H9 (cell line): ENCODE results near the gene OVAAL. TPM values are rescaled to one million over a fixed set of nuclear protein-coding genes. Genes with fewer than 3 reads are reported as not detected.

Experiments used
- DNase-seq: peaks from one replicate; pipeline ENCODE4 v3.0.0-alpha.2; 2017
- H2AFZ ChIP-seq: one replicate; pipeline ENCODE4 v1.6.1; 2013; ENCODE audit warnings: mild to moderate bottlenecking, low read length, control low read depth, moderate library complexity
- H2AK5ac ChIP-seq: 2 replicates; pipeline ENCODE4 v1.6.1; 2013; ENCODE audit warnings: low read length, control low read depth, mixed read lengths; ENCODE audit not compliant: insufficient read length
- H2BK120ac ChIP-seq: one replicate; pipeline ENCODE4 v1.6.1; 2013; ENCODE audit warnings: low read depth, mild to moderate bottlenecking, low read length, control low read depth, inconsistent platforms; ENCODE audit not compliant: poor library complexity, severe bottlenecking
- H2BK12ac ChIP-seq: 2 replicates; pipeline ENCODE4 v1.6.1; 2013; ENCODE audit warnings: low read length, control low read depth, mixed read lengths, low read depth; ENCODE audit not compliant: insufficient read length
- H2BK15ac ChIP-seq: 2 replicates; pipeline ENCODE4 v1.6.1; 2013; ENCODE audit warnings: low read depth, low read length, control low read depth
- H2BK20ac ChIP-seq: one replicate; pipeline ENCODE4 v1.6.1; 2013; ENCODE audit warnings: low read depth, mild to moderate bottlenecking, low read length, control low read depth, inconsistent platforms; ENCODE audit not compliant: poor library complexity, severe bottlenecking
- H2BK5ac ChIP-seq: 2 replicates; pipeline ENCODE4 v1.6.1; 2013; ENCODE audit warnings: low read length, control low read depth, mixed read lengths; ENCODE audit not compliant: insufficient read length
- H3K14ac ChIP-seq: 2 replicates; pipeline ENCODE4 v1.6.1; 2013; ENCODE audit warnings: low read length, control low read depth; ENCODE audit not compliant: insufficient read depth
- H3K18ac ChIP-seq: 2 replicates; pipeline ENCODE4 v1.6.1; 2013; ENCODE audit warnings: low read depth, mild to moderate bottlenecking, mixed read lengths, low read length, control low read depth; ENCODE audit not compliant: insufficient read length
- H3K23ac ChIP-seq: 2 replicates; pipeline ENCODE4 v1.6.1; 2013; ENCODE audit warnings: low read length, control low read depth, mixed read lengths, low read depth; ENCODE audit not compliant: insufficient read length
- H3K23me2 ChIP-seq: 2 replicates; pipeline ENCODE4 v1.6.1; 2013; ENCODE audit warnings: low read depth, mild to moderate bottlenecking, mixed read lengths, low read length, control low read depth; ENCODE audit not compliant: insufficient read length, poor library complexity, severe bottlenecking
- H3K27ac ChIP-seq: 2 replicates; pipeline ENCODE4 v1.5.1; 2013; ENCODE audit warnings: low read length, control low read depth, mixed read lengths, low read depth; ENCODE audit not compliant: insufficient read length
- H3K27me3 ChIP-seq: 2 replicates; pipeline ENCODE4 v1.6.1; 2013; ENCODE audit warnings: low read length, control low read depth, inconsistent platforms; ENCODE audit not compliant: insufficient read depth
- H3K4ac ChIP-seq: 2 replicates; pipeline ENCODE4 v1.6.1; 2013; ENCODE audit warnings: low read depth, mild to moderate bottlenecking, control low read depth, inconsistent platforms, low read length, moderate library complexity
- H3K4me1 ChIP-seq: 2 replicates; pipeline ENCODE4 v1.6.1; 2013; ENCODE audit warnings: low read length, control low read depth, inconsistent platforms; ENCODE audit not compliant: insufficient read depth
- H3K4me2 ChIP-seq: 2 replicates; pipeline ENCODE4 v1.6.1; 2013; ENCODE audit warnings: low read length, control low read depth, mixed read lengths; ENCODE audit not compliant: insufficient read length, insufficient read depth
- H3K56ac ChIP-seq: 2 replicates; pipeline ENCODE4 v1.6.1; 2013; ENCODE audit warnings: low read depth, mild to moderate bottlenecking, mixed read lengths, low read length, control low read depth; ENCODE audit not compliant: insufficient read length
- H3K79me1 ChIP-seq: 2 replicates; pipeline ENCODE4 v1.6.1; 2013; ENCODE audit warnings: low read depth, mild to moderate bottlenecking, moderate library complexity, low read length, control low read depth, inconsistent platforms; ENCODE audit not compliant: insufficient read depth, poor library complexity, severe bottlenecking
- H3K79me2 ChIP-seq: 2 replicates; pipeline ENCODE4 v1.6.1; 2013; ENCODE audit warnings: low read length, control low read depth, inconsistent platforms; ENCODE audit not compliant: insufficient read depth
- H3K9ac ChIP-seq: 2 replicates; pipeline ENCODE4 v1.6.1; 2013; ENCODE audit warnings: low read length, control low read depth, mixed read lengths; ENCODE audit not compliant: insufficient read length; ENCODE audit errors: extremely low read depth
- H3K9me3 ChIP-seq: one replicate; pipeline ENCODE4 v1.6.1; 2013; ENCODE audit warnings: low read depth, low read length, inconsistent platforms; ENCODE audit not compliant: control insufficient read depth
- H3T11ph ChIP-seq: one replicate; pipeline ENCODE4 v1.6.1; 2013; ENCODE audit warnings: mild to moderate bottlenecking, low read length, control low read depth, inconsistent platforms
- H4K20me1 ChIP-seq: one replicate; pipeline ENCODE4 v1.6.1; 2013; ENCODE audit not compliant: control insufficient read depth, insufficient read length, insufficient read depth
- H4K5ac ChIP-seq: 2 replicates; pipeline ENCODE4 v1.6.1; 2013; ENCODE audit warnings: low read depth, mild to moderate bottlenecking, mixed read lengths, low read length, control low read depth; ENCODE audit not compliant: insufficient read length
- H4K8ac ChIP-seq: replicated peaks from 2 replicates; pipeline ENCODE4 v1.6.1; 2013; ENCODE audit warnings: low read length, control low read depth, mixed read lengths, low read depth; ENCODE audit not compliant: insufficient read length
- H4K91ac ChIP-seq: 2 replicates; pipeline ENCODE4 v1.6.1; 2013; ENCODE audit warnings: low read depth, mild to moderate bottlenecking, moderate library complexity, mixed read lengths, low read length, control low read depth; ENCODE audit not compliant: insufficient read length
- H3K27ac Mint-ChIP-seq, 3 experiments: 2 replicates in 2 of 3; 3 replicates in 1 of 3; pipeline ENCODE4 v1.8.0; 2020 to 2021; ENCODE audit warnings: mixed read lengths in 3 of 3, mild to moderate bottlenecking in 1 of 3, moderate library complexity in 1 of 3
- H3K27me3 Mint-ChIP-seq: 2 replicates; pipeline ENCODE4 v1.8.0; 2021; ENCODE audit warnings: low read depth, mild to moderate bottlenecking, moderate library complexity, mixed read lengths
- H3K36me3 Mint-ChIP-seq, 3 experiments: 2 replicates in 2 of 3; 3 replicates in 1 of 3; pipeline ENCODE4 v1.8.0; 2020 to 2021; ENCODE audit warnings: low read depth in 3 of 3, mixed read lengths in 3 of 3; ENCODE audit not compliant: insufficient read depth in 1 of 3
- H3K4me1 Mint-ChIP-seq, 2 experiments: 2 replicates each; pipeline ENCODE4 v1.8.0; 2020; ENCODE audit warnings: mixed read lengths in 2 of 2
- H3K4me3 Mint-ChIP-seq, 2 experiments: 2 replicates in 1 of 2; 3 replicates in 1 of 2; pipeline ENCODE4 v1.8.0; 2020 to 2021; ENCODE audit warnings: mild to moderate bottlenecking in 2 of 2, mixed read lengths in 2 of 2, moderate library complexity in 1 of 2
- H3K9me3 Mint-ChIP-seq, 2 experiments: 2 replicates in 1 of 2; 3 replicates in 1 of 2; pipeline ENCODE4 v1.8.0; 2020; ENCODE audit warnings: mild to moderate bottlenecking in 2 of 2, mixed read lengths in 2 of 2, moderate library complexity in 1 of 2
- WGBS: extraction: QIAGEN DNeasy Blood & Tissue Kit; methylation state at CpG from one replicate; pipeline ENCODE4 v1.1.7; 2013; ENCODE audit warnings: missing lambda C conversion rate, low lambda C conversion rate, mixed read lengths; ENCODE audit not compliant: insufficient read length; ENCODE audit errors: extremely low coverage; 5-methylcytosine and 5-hydroxymethylcytosine counted together
- total RNA-seq: library from RNA; stranded (reverse); gene quantifications from 2 replicates; pipeline ENCODE4 v1.2.1, GENCODE V29; 2021
- TF ChIP-seq, protein P1 (sequence below): fragments of 200-600 bp; sonication (generic); conservative IDR thresholded peaks from 3 replicates; pipeline ENCODE4 v1.8.0; 2021; ENCODE audit warnings: antibody characterized with exemption, mild to moderate bottlenecking

OVAAL gene
- total RNA-seq, 1 experiment from 2014 or later: not detected

DNA sequence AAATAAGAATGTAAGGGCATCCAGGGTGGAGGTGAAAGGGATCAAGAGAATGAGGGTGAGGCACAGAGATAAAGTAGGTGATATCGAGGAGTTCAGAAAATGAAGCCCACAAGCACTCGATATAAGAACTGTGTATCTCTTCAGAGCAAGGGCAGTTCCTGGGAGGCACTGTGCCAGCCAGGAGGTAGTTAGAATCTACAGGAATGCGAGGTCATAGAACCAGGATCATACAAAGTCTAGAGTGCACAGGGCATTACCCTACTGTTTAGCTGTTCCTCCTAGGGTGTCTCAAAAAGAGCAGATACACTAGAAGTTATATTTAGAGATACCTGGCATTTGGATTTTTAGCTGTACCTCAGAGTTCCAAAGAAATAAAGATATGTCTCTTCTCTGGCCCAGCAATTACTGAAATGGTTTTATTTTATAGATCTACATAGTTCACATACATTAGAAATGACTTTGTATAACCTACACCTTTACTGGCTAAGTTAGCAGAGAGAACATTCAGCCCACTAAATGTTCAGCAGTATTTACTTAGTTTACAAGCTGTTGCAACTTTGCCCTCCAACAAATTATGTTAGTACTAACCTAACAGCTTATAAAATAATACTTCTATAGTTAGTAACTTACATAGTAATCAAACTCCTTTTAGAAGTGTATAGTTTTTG, 1.6 kb downstream of the OVAAL start:
- H3K18ac ChIP-seq: no peak overlapping the region

More for the DNA sequence above, 1.6 kb downstream of the OVAAL start:
- H3K14ac ChIP-seq: no peak overlapping the region
- no peak overlapping the region for H2BK15ac ChIP-seq
- H3K4me2 ChIP-seq: no peak overlapping the region
- no peak overlapping the region for H4K91ac ChIP-seq
- Mint-ChIP-seq H3K4me1 (peaks cover 3 to 4% of the 10 kb centered on the region in 2 experiments; a peak in 1 of 4 replicates), H3K4me3 (no peak overlapping the region), H3K27me3 (peaks cover 1% of the 10 kb centered on the region; the same call in 1 of the 2 replicates), H3K27ac (no peak overlapping the region), H3K9me3 (peaks cover 8 to 10% of the 10 kb centered on the region in 2 experiments), H3K36me3 (peaks cover 0 to 3% (median 2%) of the 10 kb centered on the region in 3 experiments; a peak in 4 of 7 replicates)
- H3T11ph ChIP-seq: no peak overlapping the region
- no peak overlapping the region for H2BK120ac ChIP-seq
- H3K9me3 ChIP-seq: no peaks in the 10 kb centered on the region
- no peaks in the 10 kb centered on the region for H4K20me1 ChIP-seq
- no peak overlapping the region for H4K5ac ChIP-seq
- H2AFZ ChIP-seq: no peak overlapping the region
- H3K79me1 ChIP-seq: no peaks in the 10 kb centered on the region
- H3K23me2 ChIP-seq: no peaks in the 10 kb centered on the region
- no peak overlapping the region for H3K27ac ChIP-seq
- no peak overlapping the region for H3K56ac ChIP-seq
- no peaks in the 10 kb centered on the region for H3K79me2 ChIP-seq
- no peak overlapping the region for H2BK20ac ChIP-seq
- H4K8ac ChIP-seq: no peak overlapping the region
- no peak overlapping the region for H2AK5ac ChIP-seq
- no peaks in the 10 kb centered on the region for H3K27me3 ChIP-seq
- no peak for DNase-seq
- no peak overlapping the region for H2BK5ac ChIP-seq
- no peak overlapping the region for H2BK12ac ChIP-seq
- H3K23ac ChIP-seq: no peak overlapping the region
- no CpG with 5 or more reads among the region's 3 CpGs for WGBS
- no peak overlapping the region for H3K9ac ChIP-seq
- TF ChIP-seq, protein P1, sequence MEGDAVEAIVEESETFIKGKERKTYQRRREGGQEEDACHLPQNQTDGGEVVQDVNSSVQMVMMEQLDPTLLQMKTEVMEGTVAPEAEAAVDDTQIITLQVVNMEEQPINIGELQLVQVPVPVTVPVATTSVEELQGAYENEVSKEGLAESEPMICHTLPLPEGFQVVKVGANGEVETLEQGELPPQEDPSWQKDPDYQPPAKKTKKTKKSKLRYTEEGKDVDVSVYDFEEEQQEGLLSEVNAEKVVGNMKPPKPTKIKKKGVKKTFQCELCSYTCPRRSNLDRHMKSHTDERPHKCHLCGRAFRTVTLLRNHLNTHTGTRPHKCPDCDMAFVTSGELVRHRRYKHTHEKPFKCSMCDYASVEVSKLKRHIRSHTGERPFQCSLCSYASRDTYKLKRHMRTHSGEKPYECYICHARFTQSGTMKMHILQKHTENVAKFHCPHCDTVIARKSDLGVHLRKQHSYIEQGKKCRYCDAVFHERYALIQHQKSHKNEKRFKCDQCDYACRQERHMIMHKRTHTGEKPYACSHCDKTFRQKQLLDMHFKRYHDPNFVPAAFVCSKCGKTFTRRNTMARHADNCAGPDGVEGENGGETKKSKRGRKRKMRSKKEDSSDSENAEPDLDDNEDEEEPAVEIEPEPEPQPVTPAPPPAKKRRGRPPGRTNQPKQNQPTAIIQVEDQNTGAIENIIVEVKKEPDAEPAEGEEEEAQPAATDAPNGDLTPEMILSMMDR: no peak
- H3K4ac ChIP-seq: no peak overlapping the region
- no peaks in the 10 kb centered on the region for H3K4me1 ChIP-seq
